Fibroblast of the aortic adventitia (primary cell): Measurements from ENCODE around the gene TMBIM6. TPM values are rescaled to one million over a fixed set of nuclear protein-coding genes. Genes with fewer than 3 reads are reported as not detected.

Experiments used
- DNase-seq: peaks from one replicate; pipeline ENCODE4 v3.0.0-alpha.2; 2010; ENCODE audit warnings: low read depth
- H3K4me3 ChIP-seq: 2 replicates; pipeline ENCODE4 v1.5.1; 2011; ENCODE audit warnings: low read depth, mild to moderate bottlenecking, control low read depth, low read length, moderate library complexity
- total RNA-seq: library from RNA; depleted of rRNA; stranded (reverse); fragments of >200 nt; gene quantifications from 2 replicates; pipeline ENCODE4 v1.2.3, GENCODE V29; 2012; ENCODE audit warnings: low replicate concordance
- TF ChIP-seq, protein P1 (sequence below): IDR thresholded peaks from 2 replicates; pipeline ENCODE4 v1.5.1; 2011; ENCODE audit warnings: mild to moderate bottlenecking, low read length, control low read depth, inconsistent platforms; ENCODE audit not compliant: insufficient read depth

TMBIM6 gene
- total RNA-seq, 1 donor, result 564 TPM

DNA sequence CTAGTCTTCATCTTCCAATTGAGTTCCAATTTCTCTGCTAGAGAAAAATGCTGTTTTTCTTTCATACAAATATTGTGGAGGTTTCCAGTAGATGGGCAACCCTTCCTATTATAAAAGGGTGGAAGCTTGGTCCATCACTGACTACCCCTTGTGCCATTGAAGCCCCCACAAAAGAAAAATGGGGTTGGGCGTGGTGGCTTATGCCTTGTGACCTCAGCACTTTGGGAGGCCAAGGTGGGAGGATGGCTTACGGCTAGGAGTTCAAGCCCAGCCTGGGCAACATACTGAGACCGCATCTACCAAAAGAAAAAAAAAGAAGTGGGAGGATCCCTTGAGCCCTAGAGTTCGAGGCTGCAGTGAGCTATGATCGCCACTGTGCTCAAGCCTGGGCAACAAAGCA is 64.1 kb downstream of the TMBIM6 start:
- no peak for DNase-seq
- TF ChIP-seq, protein P1, sequence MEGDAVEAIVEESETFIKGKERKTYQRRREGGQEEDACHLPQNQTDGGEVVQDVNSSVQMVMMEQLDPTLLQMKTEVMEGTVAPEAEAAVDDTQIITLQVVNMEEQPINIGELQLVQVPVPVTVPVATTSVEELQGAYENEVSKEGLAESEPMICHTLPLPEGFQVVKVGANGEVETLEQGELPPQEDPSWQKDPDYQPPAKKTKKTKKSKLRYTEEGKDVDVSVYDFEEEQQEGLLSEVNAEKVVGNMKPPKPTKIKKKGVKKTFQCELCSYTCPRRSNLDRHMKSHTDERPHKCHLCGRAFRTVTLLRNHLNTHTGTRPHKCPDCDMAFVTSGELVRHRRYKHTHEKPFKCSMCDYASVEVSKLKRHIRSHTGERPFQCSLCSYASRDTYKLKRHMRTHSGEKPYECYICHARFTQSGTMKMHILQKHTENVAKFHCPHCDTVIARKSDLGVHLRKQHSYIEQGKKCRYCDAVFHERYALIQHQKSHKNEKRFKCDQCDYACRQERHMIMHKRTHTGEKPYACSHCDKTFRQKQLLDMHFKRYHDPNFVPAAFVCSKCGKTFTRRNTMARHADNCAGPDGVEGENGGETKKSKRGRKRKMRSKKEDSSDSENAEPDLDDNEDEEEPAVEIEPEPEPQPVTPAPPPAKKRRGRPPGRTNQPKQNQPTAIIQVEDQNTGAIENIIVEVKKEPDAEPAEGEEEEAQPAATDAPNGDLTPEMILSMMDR, result no peak
- no peak overlapping the region for H3K4me3 ChIP-seq

DNA sequence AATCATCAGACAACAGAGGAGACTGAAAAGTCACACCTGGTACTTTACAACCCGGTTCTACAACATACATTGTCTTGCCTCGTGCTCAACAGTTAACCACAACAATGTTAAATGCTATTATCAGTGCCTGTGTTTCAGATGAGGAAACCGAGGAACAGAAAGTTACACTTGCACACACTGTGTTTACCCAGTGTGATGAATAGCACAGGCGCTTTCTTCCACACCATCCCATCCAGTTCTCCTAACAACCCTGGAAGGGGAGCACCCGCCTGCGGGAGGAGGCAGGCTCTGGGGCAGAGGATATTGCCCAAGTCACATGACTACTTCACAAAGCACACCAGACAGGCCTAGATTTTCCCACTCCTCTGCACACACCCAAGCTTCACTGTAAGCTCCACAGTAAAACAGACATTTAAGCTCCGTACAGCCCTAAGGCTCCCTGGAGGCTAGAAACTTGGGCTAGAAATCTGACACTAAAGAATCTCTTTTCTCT is 65.0 kb downstream of the TMBIM6 start:
- DNase-seq, result no peak
- H3K4me3 ChIP-seq, result no peak overlapping the region
- TF ChIP-seq, protein P1, result no peak

DNA sequence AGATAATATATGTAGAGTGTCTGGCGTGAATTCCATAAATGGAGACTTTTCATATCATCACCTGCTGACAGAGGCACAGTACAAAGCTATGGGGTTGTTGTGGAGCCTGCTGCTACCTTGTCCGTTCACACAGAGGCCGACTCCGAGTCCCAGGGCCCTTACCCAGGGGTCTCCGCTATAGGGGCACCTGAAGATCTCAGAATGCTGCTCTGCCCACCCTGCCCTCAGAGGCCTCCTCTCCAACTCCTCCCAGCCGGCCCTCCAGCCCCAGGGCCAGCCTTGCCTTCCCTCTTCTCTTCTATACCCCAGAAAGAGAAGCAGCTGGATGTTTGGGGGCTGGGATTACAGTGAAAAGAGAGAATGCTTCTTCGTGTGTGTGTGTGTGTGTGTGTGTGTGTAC is 65.5 kb downstream of the TMBIM6 start:
- DNase-seq, result no peak
- H3K4me3 ChIP-seq, result no peak overlapping the region
- TF ChIP-seq, protein P1, result no peak

DNA sequence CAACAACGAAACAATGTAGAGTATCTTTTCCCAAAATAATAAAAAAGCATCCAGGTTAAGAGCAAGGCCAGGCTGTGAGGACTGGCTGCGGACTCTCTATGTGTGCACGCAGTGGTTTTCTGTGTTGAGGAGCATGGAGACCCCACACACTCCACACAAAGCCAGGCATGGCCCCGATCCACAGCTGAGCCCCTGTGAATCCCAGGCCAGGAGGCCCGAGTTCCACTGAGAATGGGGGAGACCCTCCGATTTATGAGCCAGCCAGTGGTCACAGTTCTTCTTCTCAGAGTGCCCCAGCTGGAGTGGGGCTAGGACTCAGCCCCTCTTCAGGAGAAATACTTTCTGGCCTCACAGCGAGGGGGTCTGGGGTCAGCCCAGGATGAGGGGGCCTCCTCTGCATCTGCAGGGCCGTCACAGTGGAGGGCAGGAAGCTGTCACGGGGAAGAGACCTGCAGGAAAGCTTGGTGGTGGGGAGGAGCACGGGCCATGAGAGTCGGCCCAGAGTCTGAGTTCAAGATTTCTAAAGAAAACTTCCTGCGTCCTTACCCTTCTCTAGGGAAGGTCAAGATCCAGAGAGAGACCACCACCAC is 66.7 kb downstream of the TMBIM6 start:
- no peak for DNase-seq
- no peak overlapping the region for H3K4me3 ChIP-seq
- TF ChIP-seq, protein P1, result no peak

DNA sequence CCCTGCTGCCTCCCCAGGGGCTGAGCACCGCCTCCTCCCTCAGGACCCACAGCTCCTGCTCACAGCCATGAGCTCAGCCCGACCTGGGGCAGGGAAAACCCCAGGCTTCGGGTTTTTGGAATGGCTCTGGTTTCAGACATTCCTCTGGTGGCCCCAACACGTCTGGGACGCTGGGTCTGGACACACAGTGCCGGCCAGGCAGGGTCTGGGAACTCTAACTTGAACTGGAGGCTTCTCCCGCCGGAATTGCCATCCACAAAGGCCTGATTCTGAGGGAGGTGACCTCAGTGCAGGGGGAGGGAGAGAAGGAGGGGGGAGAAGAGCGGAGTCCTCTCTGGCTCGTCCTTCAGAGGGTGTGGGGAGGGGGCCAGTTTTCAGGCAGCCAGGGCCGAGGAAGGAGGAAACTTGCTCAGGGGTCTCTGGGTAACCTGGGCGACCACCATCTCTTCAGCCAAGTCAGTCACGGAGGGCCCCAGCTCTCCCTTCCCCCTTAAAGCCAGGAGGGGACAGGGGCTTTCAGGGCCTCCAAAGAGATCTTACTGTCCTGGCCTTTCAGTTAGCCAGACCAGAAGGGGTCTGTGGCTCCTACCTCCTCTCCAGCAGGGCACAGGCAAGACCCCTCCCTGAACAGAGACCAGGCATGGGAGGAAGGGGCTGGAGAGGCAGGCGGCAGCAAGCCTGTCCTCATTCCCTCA is 67.5 kb downstream of the TMBIM6 start:
- no peak for DNase-seq

DNA sequence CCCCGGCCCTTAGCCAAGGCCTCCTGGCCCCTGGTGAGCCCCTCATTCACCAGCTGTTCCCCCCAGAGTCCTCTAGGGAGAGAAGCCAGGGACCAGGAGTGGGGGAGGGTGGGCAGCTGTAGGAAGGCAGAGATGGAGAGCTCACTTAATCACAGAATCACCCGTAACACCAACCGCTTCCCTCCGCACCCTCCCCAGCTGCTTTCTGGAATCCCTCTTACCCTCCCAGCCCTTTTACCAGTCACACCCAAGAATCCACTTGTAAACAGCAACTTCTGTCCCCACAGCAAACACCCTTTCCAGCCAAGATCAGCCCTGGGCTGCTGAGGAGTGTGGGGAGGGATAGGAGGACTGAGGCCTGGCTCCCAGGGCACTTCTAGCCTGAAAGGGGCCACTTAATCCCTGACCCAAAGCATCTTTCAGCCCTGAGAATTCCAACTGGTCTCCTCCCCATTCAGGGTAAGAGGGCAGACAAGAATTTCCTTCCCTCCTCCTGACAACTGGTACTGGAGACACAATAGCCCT is 68.1 kb downstream of the TMBIM6 start:
- TF ChIP-seq, protein P1, result no peak
- no peak overlapping the region for H3K4me3 ChIP-seq
- peak; percentile 27 for DNase-seq

More for the DNA sequence above, 67.5 kb downstream of the TMBIM6 start:
- TF ChIP-seq, protein P1, result no peak
- H3K4me3 ChIP-seq, result no peak overlapping the region
